HepG2 (cell line): ENCODE data around the gene TBC1D7.

ENCODE experiments used
- KAT2B ChIP-seq: fragments of 150-350 bp; IDR thresholded peaks from 2 replicates; pipeline ENCODE4 v1.6.1; 2014; ENCODE audit warnings: low read depth, low read length, borderline replicate concordance
- MAFF ChIP-seq: IDR thresholded peaks from 2 replicates; pipeline ENCODE4 v1.6.1; 2011; ENCODE audit warnings: low read depth, low read length, improper control_type of control experiment
- POLR2AphosphoS2 ChIP-seq: IDR thresholded peaks from 2 replicates; pipeline ENCODE4 v1.6.1; 2011; ENCODE audit warnings: low read depth, low read length, improper control_type of control experiment
- ZNF296 ChIP-seq: sonication (generic); formaldehyde crosslinking; conservative IDR thresholded peaks from 2 replicates; pipeline ENCODE4 v1.5.0; 2020; ENCODE audit warnings: mild to moderate bottlenecking, missing genetic modification reagents
- ZNF367 ChIP-seq: sonication (generic); formaldehyde crosslinking; IDR thresholded peaks from 2 replicates; pipeline ENCODE4 v1.4.0; 2020; ENCODE audit warnings: missing genetic modification reagents, borderline replicate concordance
- TF ChIP-seq, protein P1 (sequence below): sonication (generic); formaldehyde crosslinking; IDR thresholded peaks from 2 replicates; pipeline ENCODE4 v1.4.0; 2020; ENCODE audit warnings: missing genetic modification reagents
- TF ChIP-seq, protein P2 (sequence below): sonication (generic); formaldehyde crosslinking; IDR thresholded peaks from 2 replicates; pipeline ENCODE4 v1.5.0; 2020; ENCODE audit warnings: mild to moderate bottlenecking, missing genetic modification reagents, moderate library complexity

DNA sequence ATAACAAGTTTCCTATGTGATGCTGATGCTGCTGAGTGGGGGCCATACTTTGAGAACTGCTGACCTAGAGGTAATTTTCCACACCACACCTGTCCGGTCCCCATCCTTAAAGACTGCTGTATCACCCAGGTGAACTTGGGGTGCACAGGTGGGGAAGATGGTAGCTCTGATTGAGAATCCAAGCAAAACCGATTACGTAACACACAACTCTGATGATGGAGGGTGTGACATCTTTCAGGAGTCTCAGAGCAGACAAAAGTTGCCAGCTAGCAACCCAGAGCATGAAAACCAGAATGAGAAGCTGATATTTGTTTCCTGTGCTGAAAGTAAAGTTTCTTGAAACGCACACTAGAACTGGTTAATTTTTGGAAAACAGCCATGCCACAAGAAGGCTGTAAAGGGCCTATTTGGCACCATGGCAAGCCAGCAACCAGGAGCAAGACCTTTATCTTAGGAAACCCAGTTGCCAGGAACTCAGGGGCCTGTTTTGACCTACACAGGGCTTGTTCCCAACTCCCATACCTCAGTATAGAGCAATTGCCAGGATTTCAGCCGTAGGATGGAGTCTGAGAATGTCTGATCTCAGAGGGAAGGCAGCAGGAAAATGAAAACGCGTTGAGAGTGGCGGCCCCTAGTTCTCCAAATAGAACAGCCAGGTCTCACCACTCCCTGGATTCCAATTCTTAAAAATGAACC is 21.6 kb upstream of the TBC1D7 start:
- TF ChIP-seq, protein P1, sequence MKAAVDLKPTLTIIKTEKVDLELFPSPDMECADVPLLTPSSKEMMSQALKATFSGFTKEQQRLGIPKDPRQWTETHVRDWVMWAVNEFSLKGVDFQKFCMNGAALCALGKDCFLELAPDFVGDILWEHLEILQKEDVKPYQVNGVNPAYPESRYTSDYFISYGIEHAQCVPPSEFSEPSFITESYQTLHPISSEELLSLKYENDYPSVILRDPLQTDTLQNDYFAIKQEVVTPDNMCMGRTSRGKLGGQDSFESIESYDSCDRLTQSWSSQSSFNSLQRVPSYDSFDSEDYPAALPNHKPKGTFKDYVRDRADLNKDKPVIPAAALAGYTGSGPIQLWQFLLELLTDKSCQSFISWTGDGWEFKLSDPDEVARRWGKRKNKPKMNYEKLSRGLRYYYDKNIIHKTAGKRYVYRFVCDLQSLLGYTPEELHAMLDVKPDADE (CRISPR knock-in tag) = no peak
- TF ChIP-seq, protein P2, sequence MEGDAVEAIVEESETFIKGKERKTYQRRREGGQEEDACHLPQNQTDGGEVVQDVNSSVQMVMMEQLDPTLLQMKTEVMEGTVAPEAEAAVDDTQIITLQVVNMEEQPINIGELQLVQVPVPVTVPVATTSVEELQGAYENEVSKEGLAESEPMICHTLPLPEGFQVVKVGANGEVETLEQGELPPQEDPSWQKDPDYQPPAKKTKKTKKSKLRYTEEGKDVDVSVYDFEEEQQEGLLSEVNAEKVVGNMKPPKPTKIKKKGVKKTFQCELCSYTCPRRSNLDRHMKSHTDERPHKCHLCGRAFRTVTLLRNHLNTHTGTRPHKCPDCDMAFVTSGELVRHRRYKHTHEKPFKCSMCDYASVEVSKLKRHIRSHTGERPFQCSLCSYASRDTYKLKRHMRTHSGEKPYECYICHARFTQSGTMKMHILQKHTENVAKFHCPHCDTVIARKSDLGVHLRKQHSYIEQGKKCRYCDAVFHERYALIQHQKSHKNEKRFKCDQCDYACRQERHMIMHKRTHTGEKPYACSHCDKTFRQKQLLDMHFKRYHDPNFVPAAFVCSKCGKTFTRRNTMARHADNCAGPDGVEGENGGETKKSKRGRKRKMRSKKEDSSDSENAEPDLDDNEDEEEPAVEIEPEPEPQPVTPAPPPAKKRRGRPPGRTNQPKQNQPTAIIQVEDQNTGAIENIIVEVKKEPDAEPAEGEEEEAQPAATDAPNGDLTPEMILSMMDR = no peak
- TF ChIP-seq ZNF367 (CRISPR knock-in tag) (no peak), ZNF296 (CRISPR knock-in tag) (no peak), KAT2B (no peak), MAFF (peak; percentile 16; the same call in 1 of the 2 replicates), POLR2AphosphoS2 (no peak)
